GM19397 (cell line): ENCODE data around the gene SLC25A10.

Experiments
- ATAC-seq: cut with Tn5 transposase; IDR thresholded peaks from one replicate; pipeline ENCODE4 v1.9.1; 2021; ENCODE audit warnings: mild to moderate bottlenecking, moderate library complexity; ENCODE audit not compliant: unreplicated experiment

SLC25A10 gene

DNA sequence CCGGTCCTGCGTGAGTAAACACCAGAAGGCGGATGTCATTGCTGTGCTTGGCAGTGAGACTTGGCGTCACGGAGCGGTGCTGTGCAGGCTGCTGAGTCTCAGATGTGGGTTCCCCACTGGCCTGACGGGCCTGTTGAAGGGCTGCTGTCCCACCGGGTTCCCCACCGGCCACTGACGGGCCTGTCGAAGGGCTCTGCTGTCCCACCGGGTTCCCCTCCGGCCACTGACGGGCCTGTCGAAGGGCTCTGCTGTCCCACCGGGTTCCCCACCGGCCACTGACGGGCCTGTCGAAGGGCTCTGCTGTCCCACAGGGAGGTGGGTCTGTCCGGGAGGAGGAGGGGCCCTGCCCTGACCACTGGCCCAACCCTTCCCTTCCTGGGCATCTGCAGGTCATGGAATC lies 25.5 kb upstream of the SLC25A10 start:
- ATAC-seq, result no peak

DNA sequence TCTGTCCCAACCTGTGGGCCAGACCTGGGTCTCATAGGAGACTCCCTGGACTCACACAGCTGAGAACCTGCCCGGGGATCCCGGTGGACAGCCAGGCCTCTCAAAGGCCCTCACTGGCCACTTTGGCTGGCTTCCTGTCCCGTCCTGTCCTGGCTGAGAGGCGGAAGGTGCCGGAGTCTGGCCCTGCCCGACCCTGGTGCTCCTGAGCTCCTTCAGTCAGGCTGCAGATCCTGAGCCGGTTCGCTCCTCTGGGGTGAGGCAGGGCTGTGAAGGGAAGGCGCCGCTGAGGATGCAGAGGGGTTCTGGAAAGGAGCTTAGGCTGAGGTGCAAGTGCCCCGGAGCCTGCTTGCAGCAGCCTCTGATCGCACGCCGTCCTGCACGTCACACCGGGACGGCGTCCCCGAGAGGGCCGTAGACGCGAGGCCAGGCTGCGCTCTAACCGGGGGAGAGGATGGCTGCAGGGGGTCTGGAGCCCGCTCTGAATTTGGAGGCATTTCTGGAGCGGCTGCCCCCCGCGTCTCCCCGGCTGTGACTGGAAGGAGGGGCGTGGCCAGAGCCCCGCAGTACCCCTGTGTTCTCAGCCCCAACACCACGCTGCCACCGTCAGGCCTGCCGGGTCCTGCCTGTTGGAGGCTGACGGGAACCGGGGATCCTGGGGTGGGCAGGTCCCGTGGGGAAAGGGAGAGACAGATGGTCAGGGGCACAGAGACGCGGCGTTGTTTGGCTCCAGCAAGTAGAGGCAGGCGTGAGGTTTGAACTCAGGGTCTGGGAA lies 24.1 kb upstream of the SLC25A10 start:
- ATAC-seq, result no peak

DNA sequence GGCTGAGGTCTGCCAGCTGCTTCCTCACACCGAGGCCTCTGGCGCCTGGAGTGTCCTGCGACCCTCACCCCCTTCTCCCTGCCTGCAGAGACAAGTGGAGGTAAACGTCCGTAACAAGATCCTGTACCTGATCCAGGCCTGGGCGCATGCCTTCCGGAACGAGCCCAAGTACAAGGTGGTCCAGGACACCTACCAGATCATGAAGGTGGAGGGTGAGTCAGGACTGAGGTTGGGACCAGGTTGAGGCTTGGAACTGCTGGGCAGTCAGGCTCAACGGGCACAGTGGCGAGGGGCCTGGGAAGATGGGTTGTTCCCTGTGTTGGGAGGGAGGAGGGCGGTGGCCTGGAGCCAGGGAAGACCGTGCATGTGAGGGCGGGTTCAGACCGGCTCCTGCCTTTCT lies 23.5 kb upstream of the SLC25A10 start:
- ATAC-seq, result no peak

DNA sequence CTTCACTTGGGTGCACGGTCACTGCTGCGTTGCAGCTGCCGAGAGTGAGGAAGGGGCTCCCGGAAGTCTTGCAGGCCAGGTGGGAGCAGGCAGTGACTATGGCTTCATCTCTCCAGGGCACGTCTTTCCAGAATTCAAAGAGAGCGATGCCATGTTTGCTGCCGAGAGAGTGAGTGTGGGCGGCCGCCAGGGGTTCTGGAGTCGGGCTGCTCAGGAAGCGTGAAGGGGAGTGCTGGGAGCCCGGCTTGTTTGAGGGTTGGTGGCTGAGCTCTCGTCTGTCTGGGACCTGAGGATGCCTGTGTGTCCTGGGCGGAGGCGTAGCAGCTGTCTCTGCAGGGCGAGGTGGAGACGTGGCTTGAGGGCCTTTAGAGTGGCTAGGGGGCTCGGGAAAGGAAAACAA lies 22.0 kb upstream of the SLC25A10 start:
- no peak for ATAC-seq

DNA sequence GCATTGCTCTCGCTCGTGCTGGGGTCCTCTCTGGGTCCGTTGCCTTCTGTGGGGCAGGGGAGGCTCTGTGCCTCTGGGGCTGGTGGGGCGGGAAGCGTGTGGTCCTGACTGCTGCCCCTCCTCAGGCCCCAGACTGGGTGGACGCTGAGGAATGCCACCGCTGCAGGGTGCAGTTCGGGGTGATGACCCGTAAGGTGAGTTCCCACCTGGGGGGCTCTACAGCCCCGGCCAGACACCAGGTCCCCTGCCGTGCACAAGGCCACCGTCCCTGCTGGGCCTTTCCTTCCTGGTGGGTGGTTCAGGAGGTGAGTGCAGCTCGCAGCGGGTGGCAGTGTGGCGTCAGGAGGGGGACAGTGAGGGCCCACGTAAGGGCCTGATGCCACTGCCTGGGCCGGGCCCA lies 21.5 kb upstream of the SLC25A10 start:
- no peak for ATAC-seq

DNA sequence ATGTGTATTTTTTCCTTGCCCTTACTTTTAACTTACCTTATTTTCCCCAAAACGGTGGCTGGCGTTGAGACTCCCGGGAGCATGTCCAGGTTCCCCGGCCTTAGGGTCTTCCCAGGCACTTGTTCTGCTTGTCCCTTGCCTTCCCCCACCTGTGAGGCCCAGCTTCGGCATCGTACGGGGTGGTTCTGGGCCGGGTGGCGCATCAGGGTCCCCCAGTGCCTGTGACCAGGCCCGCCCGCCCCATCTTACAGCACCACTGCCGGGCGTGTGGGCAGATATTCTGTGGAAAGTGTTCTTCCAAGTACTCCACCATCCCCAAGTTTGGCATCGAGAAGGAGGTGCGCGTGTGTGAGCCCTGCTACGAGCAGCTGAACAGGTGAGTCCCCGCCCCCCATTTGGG lies 20.9 kb upstream of the SLC25A10 start:
- no peak for ATAC-seq

DNA sequence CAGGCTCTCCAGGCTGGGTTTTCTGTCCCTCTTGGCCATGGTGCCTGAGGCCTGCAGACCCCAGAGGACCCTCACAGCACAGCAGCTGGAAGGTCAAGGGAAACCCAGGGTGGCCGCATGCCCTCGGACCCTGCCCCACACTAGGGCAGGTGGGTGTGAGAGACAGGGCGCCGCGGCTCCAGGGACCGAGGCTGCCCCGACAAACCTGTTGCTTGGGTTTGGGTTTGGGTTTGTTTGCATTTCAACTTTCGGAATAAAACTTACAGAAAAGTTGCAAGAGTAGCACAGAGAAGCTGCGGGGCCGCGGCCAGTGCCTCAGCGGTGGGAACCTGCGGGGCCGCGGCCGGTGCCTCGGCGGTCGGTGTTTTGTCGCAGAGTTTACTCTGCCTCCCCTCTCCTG lies 20.5 kb upstream of the SLC25A10 start:
- no peak for ATAC-seq

DNA sequence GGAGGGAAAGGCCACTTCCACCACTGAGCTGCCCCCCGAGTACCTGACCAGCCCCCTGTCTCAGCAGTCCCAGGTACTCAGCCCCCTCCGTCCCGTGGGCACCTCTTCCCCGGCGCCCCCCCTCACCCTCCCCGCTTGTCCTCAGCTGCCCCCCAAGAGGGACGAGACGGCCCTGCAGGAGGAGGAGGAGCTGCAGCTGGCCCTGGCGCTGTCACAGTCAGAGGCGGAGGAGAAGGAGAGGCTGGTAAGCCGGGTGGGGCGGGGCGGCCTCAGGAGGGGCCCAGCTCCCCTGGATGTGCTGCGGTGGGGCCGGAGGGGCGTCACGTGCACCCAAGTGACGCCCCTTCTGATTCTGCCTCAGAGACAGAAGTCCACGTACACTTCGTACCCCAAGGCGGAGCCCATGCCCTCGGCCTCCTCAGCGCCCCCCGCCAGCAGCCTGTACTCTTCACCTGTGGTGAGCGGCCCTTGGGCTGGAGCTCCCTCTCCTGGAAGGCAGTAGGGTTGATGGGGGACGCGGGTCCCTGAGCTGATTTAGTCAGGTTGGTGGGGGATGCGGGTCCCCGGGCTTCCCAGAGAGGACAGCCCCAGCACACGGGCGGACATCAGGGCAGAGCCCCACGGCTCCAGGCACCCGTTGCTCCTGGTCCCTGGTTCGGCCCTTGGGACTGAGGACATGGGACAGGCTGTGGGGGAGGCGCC lies 18.4 kb upstream of the SLC25A10 start:
- ATAC-seq, result no peak

DNA sequence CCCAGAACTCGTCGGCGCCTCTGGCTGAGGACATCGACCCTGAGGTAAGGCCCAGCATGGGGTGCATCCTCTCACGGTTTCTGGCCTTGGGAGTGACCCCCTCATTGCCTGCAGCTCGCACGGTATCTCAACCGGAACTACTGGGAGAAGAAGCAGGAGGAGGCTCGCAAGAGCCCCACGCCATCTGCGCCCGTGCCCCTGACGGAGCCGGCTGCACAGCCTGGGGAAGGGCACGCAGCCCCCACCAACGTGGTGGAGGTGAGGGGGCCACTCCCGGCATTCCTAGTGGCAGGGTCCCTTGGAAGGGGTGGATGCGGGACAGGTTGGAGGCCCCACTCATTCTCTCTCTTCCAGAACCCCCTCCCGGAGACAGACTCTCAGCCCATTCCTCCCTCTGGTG lies 17.3 kb upstream of the SLC25A10 start:
- ATAC-seq, result no peak

DNA sequence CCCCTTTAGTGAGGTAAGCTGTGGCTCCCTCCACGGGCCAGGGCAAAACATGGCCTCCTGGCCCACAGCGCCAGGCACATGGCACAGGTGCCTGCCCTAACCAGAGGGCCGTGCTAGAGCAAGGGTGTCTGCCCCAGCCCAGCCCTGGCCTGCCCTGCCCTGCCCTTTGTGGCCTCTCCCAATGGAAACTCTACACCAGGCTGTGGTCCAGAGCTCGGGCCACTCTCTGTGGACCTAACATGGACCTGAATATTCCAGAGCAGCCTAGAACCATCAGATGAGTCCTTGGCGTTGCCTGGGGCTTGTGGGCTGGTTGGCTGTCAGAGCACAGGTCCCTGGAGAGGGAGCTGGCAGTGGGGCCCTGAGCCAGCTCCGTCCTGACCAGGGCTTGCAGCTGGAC lies 16.9 kb upstream of the SLC25A10 start:
- no peak for ATAC-seq

DNA sequence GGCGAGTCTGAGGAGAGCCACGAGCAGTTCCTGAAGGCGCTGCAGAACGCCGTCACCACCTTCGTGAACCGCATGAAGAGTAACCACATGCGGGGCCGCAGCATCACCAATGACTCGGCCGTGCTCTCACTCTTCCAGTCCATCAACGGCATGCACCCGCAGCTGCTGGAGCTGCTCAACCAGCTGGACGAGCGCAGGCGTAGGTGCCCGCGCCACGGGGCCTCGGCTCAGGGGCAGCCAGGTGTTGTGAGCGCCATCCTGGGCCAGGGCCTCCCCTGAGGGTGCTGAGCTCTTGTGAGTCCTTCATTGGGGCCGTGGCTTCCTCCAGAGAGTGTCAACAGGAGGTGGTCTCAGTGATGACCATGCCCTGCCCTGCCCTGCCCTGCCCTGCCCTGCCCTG lies 16.3 kb upstream of the SLC25A10 start:
- ATAC-seq, result no peak

DNA sequence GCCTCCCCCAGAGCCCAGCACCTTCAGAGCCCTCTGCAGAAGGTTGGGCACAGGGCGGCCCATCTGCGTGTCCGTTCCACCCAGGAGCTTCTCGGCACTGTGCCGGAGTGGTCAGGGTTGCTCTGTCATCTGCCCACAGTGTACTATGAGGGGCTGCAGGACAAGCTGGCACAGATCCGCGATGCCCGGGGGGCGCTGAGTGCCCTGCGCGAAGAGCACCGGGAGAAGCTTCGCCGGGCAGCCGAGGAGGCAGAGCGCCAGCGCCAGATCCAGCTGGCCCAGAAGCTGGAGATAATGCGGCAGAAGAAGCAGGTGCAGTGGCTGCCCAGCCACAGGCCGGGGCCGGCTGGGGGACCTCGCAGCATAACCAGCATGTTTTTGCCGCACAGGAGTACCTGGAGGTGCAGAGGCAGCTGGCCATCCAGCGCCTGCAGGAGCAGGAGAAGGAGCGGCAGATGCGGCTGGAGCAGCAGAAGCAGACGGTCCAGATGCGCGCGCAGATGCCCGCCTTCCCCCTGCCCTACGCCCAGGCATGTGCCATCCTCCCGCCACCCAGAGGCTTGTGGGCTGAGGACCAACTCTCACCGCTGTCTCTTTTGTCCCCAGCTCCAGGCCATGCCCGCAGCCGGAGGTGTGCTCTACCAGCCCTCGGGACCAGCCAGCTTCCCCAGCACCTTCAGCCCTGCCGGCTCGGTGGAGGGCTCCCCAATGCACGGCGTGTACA lies 15.7 kb upstream of the SLC25A10 start:
- no peak for ATAC-seq

DNA sequence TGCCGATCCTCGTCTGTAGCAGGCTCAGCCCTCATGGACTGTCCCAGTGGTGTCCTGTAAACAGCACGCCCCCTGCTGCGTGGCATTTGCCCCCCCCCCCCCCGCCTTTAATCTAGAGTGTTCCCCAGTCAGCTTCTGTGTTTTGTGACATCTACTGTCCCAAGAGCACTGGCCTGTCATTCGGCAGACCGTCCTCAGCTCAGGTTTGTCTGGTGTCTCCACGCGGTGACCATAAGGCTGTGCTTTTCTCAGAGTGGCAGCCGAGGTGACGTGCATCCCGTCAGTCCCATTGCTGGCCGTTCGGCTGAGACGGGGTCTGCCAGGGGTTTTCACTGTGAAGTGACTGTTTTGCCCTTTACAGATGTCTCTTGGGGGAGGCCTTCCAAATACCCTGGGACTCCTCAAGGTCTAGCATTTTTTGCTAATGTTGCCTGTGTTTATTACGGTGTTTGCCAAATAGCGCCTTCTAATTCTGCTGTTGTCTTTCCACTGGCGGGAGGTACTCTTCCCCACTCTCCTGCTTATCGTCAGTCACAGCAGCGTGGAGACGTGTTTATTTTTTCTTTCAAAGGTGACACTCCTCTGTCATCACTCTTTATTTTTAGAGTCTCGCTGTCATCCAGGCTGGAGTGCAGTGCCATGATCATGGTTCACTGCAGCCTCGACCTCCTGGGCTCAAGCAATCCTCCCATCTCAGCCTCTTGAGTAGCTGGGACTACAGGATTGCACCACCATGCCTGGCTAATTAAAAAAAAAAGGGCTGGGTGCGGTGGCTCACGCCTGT lies 14.6 kb upstream of the SLC25A10 start:
- no peak for ATAC-seq

DNA sequence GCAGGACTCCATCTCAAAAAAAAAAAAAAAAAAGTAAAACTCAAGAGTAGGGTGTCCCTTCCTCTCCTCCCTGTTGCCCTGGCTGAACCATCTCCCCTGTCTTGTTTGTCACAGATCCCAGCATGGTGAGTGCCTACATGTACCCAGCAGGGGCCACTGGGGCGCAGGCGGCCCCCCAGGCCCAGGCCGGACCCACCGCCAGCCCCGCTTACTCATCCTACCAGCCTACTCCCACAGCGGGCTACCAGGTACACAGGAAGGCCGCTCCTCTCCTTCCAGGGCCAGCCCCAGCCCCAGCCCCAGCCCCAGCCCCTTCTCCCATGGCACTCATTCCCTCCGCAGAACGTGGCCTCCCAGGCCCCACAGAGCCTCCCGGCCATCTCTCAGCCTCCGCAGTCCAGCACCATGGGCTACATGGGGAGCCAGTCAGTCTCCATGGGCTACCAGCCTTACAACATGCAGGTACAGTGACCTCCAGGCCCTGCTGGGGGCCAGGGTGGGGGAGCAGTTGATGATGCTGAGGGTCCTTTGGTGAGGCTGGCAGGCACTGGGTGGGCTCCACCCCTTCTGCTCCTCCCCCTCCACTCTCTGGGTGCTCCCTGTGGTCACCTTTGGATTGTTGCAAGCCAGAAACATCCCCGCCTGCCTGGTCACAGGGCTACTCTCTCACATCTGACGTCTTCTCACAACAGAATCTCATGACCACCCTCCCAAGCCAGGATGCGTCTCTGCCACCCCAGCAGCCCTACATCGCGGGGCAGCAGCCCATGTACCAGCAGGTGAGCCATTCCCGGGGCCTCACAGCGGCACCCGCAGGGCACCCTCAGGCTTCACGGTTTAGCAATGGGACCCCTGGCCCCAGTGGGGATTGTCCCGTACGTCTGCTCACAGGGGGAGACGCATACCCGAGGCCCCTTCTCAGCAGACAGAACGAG lies 11.5 kb upstream of the SLC25A10 start:
- ATAC-seq, result no peak

DNA sequence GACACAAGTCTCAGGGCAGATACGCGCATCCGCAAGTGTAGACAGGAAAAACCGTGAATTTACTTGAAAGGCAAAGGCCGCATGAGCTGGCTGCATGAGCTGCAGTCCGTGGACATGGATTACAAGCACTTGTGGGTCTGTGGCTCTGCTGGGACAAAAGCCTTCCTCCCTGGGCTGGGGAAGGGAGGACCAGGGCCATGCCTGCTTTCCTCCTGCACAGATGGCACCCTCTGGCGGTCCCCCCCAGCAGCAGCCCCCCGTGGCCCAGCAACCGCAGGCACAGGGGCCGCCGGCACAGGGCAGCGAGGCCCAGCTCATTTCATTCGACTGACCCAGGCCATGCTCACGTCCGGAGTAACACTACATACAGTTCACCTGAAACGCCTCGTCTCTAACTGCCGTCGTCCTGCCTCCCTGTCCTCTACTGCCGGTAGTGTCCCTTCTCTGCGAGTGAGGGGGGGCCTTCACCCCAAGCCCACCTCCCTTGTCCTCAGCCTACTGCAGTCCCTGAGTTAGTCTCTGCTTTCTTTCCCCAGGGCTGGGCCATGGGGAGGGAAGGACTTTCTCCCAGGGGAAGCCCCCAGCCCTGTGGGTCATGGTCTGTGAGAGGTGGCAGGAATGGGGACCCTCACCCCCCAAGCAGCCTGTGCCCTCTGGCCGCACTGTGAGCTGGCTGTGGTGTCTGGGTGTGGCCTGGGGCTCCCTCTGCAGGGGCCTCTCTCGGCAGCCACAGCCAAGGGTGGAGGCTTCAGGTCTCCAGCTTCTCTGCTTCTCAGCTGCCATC lies 10.6 kb upstream of the SLC25A10 start:
- no peak for ATAC-seq

DNA sequence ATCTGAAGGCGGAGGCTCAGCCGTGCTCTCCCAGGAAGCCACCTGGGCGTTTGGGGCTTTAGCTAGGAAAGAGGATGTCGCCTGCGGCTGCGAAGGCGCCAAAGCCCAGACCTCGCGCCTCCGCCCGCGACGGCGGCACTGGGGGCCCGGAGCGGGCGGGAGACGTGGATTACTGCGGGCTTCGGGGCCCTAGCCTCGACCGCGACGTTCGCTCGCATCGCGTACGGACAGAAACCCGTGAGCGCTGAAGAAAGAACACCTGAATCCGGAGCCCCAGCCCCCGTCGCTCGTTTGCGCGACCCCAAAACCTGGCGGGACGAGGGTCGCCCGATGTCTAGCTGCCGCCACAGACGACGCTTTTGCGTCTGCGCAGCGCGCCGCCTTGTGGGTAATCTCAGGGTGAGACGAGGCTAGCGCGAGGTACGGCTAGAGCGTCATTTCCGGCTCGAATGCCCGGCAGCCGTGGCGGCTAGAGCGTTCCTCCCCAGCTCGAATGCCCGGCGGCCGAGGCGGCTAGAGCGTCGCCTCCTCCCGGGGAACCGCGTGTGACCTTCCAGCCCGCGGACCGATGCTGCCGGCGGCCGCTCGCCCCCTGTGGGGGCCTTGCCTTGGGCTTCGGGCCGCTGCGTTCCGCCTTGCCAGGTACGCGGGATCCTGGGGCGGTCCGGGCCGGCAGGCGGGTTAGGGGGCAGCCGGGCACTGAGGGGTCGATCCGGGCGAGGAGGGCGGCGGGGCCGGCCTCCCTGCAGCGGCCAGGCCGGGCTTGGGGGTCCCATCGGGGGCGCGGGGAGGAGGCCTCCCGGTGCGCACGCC lies 8.9 kb upstream of the SLC25A10 start, which contains the start of gene MRPL12:
TSS of gene MRPL12 (plus strand) at position 434 of the 813 bp plus-strand sequence. CDS start at position 569, 135 bp downstream.
- ATAC-seq, result peak; percentile 81

DNA sequence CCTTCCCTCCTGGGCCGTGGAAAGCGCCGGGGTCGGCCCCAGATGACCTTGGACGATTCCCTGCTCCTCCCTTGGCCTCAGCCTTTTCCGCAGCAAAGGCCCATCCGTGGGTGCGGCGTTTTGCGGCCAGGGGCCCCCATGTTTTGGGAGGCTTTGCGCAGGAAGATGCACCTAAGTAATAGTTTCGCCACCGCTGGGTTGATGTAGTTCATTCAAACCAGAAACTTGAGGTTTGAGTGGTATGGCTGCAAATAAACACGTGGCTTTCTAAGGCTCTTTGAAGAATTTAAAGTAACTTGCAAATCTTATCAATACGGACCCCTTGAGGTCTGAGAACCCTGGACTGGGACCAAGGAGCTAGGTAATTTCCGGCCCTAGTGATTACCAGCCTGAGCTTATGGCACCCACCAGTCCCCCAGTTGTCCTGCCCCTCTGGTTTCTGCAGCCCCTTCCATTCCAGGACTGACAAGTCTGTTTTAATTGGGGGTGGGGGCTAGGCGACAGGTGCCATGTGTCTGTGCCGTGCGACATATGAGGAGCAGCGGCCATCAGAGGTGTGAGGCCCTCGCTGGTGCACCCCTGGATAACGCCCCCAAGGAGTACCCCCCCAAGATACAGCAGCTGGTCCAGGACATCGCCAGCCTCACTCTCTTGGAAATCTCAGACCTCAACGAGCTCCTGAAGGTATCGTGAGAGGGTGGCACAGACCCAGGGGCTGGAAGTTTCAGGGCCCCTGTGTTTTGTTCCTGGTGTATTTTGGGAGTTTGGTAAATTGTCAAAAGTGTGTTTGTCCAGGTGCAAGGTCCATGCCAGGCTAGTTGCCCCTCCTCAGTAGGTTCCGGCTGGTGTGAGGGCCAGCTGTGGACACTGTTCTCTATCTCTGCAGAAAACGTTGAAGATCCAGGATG lies 8.1 kb upstream of the SLC25A10 start:
- peak; percentile 17 for ATAC-seq
